ENCODE results near the gene SREBF1.

Gene SREBF1

GRCh38 chr17:17860766-17861107, 24.0 kb upstream of the SREBF1 start:
- H3K4me3 ChIP-seq (ENCODE audit: low read length) = no peak overlapping the region
- DNase-seq (ENCODE audit: low read depth, low spot score) = no peak

DNA sequence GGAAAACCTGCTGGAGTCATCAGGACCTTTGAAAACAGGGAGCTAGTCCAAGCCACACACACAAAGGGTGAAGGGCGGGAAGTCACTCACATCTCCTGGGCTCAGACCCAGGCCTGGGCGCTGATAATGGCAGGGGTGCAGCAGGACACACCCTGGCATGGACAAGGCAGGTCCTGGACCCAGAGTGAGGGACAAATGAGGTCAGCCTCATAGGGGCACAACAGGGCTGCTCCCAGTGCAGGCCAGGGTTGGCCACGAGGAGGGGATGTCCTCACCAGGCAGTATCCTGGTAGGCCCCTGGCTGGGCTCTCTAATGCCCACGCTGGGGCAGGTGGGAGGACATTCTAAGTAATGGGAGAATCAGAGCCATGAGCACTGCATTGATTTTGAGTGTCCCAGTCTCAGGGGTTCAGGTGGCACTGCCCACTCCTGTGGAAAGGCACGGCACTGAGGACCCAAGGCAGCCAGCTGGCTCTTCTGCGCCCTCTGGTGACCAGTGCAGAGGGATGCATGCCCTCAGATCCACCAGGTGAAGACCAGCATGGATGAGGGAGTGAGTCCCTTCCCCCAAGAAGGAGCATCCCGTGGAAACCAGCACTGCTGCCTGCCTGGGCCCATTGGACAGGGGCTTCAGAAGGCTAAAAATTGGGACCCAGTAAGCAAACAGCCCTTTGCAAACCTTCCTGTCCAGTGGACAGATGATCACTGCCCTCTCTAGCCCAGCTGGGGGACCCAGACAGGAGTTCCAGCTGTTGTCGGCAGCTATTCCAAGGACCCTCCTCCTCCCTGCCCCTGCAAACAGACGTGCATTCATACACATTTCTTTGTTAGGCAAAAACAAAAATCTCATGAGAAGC, 23.4 kb upstream of the SREBF1 start:
- DNase-seq (ENCODE audit: low read depth, low spot score) = no peak
- no peak overlapping the region for H3K4me3 ChIP-seq (ENCODE audit: low read length)

- H3K4me3 ChIP-seq (ENCODE audit: low read length) = no peak overlapping the region
- no peak for DNase-seq (ENCODE audit: low read depth, low spot score)
Observed at GRCh38 chr17:17857496-17857895, 20.7 kb upstream of the SREBF1 start.

DNA sequence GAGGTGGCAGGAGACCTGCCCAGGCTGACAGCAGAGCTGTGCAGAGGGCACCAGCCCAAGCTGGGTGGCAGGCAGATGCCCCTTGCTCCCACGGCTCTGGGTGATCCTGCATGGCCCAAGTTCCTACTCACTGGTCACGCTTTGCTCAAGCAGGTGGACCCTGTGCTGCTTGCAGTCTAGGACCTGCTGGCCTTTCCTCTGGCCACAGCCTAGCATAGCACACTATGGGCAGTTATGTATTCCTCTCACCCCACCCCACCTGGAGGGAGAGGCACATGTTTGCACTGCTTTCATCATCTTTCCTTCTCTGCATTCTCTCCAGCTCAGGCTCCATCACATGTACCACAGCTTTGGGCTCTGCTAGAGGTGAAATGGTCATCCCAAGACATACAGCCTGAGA, 19.6 kb upstream of the SREBF1 start:
- H3K4me3 ChIP-seq (ENCODE audit: low read length) = no peak overlapping the region
- no peak for DNase-seq (ENCODE audit: low read depth, low spot score)

- no peak overlapping the region for H3K4me3 ChIP-seq (ENCODE audit: low read length)
- no peak for DNase-seq (ENCODE audit: low read depth, low spot score)
Observed at GRCh38 chr17:17855976-17856375, 19.2 kb upstream of the SREBF1 start.

DNA sequence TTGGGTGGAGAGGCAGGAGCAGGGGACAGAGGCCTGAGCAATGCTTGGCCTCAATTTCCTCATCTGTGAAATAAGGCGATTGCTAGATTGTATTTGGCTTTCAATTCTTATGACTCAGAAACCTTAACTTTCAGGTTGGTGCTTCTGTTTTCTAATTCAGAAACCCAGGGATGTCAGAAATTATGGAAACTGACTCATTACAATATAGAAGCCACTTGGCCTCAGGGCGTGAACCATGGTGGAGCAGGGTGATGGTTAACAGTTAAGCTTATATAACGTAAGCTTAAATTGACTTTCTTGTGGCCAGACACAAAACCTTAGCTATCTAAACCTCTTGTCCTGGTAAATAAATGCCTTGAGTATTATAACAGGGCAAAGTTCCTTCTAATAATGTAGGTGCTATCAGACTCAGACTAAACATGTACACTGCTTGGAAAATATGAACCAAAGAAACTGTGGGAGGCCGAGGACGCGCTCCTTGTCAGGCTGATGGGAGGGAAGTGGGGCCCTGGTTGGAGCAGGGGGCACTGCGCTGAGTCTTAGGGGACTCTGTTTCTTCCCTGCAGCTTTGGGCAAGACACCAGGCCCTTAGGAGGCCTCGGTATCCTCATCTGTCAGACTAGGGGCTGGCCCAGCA, 17.1 kb upstream of the SREBF1 start:
- no peak for DNase-seq (ENCODE audit: low read depth, low spot score)
- no peak overlapping the region for H3K4me3 ChIP-seq (ENCODE audit: low read length)

- no peak for DNase-seq (ENCODE audit: low read depth, low spot score)
- no peak overlapping the region for H3K4me3 ChIP-seq (ENCODE audit: low read length)
Observed at GRCh38 chr17:17852930-17853329, 16.1 kb upstream of the SREBF1 start.

DNA sequence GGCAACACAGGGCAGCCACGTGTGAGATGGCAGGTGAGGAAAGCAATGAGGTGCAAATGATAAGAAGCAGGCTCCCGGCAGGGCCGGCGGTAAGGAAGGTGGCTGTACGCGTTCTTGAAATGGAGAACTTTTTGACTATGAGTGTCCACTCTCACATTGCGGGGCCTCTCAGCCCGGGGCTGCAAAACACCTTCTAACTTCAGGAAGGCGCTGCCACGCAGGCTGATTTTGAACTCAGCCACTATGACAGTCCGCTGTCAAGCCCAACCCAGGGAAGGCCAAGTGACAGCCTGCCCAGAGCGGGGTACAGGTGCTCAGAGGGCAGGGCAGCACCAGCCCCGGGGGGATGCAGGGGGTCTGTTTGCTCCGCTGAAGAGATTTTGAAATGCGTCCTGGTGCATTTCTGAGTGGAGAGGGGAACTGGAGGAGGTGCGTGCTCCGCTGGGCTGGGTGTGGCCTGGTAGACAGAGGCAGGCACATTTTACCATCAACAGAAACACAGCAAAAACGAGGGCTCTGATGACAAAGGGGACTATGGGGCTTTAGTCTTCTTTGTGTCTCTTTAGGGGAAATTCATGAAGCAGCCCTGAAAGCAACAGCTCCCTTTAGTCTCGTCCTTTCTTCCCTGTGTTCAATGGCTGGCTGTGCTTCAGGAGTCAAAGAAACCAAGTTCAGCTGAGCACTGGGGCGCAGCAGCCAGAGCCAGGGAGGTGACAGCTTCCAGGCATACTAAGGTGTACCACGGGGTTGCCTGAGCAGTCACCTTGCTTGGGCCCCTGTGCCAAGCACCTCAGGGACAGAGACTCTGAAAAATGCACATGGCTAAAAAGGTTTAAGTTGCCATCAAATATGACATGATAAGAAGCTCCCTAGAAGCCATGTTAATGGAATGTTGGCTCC, 14.6 kb upstream of the SREBF1 start:
- no peak for DNase-seq (ENCODE audit: low read depth, low spot score)
- no peak overlapping the region for H3K4me3 ChIP-seq (ENCODE audit: low read length)

DNA sequence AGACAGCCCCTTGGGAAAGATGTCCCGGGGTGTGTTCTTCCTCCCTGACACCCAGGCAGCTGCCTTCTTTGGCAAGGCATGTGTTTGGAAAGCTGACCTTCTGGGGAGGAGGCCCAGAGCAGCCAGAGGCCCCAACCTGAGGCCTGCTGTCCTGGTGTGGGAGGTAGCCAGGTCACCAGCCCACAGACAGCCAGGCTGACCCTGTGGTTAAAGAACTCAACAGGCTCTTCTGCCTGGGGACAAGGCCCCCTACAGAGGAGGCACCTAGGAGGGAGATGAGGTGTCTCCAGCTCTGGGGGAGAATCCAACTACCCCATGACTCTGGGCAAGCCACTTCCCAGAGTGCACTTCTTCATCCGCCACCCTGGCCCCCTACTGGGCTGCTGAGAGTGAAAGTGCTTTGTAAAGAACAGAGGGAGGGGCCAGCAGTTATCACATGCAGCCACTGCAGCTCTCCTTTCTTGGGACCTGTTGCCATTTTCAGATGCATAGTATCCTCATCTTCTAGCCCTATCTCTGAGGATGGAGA, 13.1 kb upstream of the SREBF1 start:
- DNase-seq (ENCODE audit: low read depth, low spot score) = peak; percentile 85
- no peak overlapping the region for H3K4me3 ChIP-seq (ENCODE audit: low read length)

- DNase-seq (ENCODE audit: low read depth, low spot score) = peak; percentile 93
- peak overlapping the region; percentile 8; the same call in 1 of the 2 replicates for H3K4me3 ChIP-seq (ENCODE audit: low read length)
Observed at GRCh38 chr17:17849147-17849820, 12.5 kb upstream of the SREBF1 start.

DNA sequence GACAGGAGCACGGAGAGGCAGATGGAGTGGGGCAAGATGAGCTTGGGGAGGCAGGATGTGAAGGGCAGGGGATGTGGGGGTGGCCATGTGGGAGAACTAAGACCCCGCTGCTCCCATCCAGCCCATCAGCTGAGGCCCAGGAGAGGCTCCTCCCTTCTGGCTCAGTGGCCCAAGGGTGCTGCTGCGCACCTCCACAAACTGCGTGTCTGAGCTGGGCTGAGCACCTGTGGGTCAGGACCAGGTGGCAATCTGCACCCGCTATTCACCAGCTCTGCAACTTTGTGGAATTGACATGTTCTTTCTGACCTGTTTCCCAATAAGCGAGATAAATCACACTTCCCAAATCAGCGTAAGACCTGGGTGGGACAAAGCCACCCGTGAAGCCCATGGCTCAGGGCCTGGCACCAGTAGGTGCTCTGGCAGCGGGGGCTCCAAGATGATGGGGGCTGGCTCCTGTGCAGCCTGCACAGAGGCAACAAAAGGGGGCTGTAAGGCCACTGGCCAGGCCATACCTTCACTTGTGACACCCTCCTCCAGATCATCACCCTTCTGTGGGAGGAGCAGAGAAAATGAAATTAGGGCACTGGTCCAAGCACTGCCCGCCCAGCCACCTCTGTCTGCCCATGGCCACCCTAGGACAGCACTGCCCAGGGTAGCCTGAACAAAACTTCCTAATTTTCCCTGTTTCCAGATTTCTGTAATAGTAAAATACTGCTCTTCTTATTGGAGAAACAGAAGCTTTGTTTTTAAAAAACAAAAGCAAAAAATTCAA, 11.7 kb upstream of the SREBF1 start:
- H3K4me3 ChIP-seq (ENCODE audit: low read length) = no peak overlapping the region
- no peak for DNase-seq (ENCODE audit: low read depth, low spot score)

DNA sequence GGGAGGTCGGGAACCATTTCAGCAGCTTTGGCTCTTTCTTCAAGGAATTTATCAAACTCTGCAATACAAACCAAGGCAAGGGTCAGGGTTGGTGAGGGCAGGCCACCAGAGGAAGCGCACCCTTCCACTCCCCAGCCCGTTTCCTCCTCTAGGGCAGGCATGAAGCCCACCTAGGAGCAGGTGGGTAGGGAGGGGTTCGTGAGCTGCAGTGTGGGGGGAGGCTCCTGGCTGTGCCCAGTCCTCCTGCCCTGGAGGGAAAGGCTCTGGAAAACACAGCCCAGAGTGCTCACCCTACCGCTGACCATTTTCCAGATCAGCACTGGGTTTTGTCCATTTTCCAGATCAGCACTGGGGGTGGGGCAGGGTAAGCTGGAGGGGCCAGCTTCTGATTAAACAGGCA, 10.9 kb upstream of the SREBF1 start:
- H3K4me3 ChIP-seq (ENCODE audit: low read length) = no peak overlapping the region
- DNase-seq (ENCODE audit: low read depth, low spot score) = no peak

GRCh38 chr17:17847118-17847689, 10.4 kb upstream of the SREBF1 start:
- no peak for DNase-seq (ENCODE audit: low read depth, low spot score)

DNA sequence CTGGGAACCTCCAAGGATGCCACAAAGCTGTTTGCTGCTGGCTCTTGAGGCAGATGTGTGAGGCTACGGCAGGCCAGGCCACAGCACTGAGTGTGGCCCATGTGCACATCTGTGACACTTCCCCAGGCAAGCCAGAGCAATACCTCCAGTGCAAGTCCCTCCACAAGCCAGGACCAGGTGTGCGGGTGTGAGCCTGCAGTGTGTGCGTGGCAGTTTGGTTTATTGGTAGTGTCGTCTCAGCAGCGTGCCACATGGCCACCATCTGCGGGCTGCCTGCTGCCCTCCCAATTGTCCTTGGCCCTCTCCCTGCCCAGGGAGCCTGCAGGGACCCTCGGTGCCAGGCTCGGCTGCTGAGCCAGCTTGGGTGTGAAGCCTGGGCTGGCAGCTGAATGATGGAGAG, 9.9 kb upstream of the SREBF1 start:
- DNase-seq (ENCODE audit: low read depth, low spot score) = no peak
- H3K4me3 ChIP-seq (ENCODE audit: low read length) = no peak overlapping the region

More at GRCh38 chr17:17847118-17847689, 10.4 kb upstream of the SREBF1 start:
- H3K4me3 ChIP-seq (ENCODE audit: low read length) = no peak overlapping the region

DNA sequence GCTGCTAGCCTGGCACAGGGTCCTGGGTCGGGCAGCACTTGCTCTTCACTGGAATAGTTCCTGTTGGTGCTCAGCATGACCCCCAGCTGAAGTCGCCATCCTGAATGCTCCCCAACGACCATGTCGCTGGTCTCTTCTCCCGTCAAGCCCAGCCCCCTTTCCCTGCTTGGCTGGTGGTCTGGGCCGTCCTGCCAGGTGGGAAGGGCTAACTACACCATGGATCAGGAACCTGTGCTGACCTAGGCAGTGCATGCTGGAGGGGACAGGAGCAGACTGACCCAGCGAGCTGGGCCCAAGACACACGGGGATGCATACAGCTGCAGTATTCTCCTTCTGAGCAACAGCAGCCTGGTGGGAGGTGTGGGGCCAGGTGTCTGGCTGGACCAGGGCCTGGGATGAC, 9.2 kb upstream of the SREBF1 start:
- DNase-seq (ENCODE audit: low read depth, low spot score) = no peak
- H3K4me3 ChIP-seq (ENCODE audit: low read length) = no peak overlapping the region

- no peak for DNase-seq (ENCODE audit: low read depth, low spot score)
- no peak overlapping the region for H3K4me3 ChIP-seq (ENCODE audit: low read length)
Observed at GRCh38 chr17:17845046-17845775, 8.4 kb upstream of the SREBF1 start.

- no peak for DNase-seq (ENCODE audit: low read depth, low spot score)
- H3K4me3 ChIP-seq (ENCODE audit: low read length) = no peak overlapping the region
Observed at GRCh38 chr17:17844500-17844899, 7.7 kb upstream of the SREBF1 start.

Measured in Jurkat, Clone E6-1 (cell line).